GM21515 (cell line): Measurements from ENCODE around the gene FILIP1L.

ENCODE experiments used
- ATAC-seq: cut with Tn5 transposase; IDR thresholded peaks from one replicate; pipeline ENCODE4 v1.9.1; 2021; ENCODE audit not compliant: unreplicated experiment

The FILIP1L gene

GRCh38 chr3:100125161-100125938 lies 11.0 kb upstream of the FILIP1L start:
- no peak for ATAC-seq

DNA sequence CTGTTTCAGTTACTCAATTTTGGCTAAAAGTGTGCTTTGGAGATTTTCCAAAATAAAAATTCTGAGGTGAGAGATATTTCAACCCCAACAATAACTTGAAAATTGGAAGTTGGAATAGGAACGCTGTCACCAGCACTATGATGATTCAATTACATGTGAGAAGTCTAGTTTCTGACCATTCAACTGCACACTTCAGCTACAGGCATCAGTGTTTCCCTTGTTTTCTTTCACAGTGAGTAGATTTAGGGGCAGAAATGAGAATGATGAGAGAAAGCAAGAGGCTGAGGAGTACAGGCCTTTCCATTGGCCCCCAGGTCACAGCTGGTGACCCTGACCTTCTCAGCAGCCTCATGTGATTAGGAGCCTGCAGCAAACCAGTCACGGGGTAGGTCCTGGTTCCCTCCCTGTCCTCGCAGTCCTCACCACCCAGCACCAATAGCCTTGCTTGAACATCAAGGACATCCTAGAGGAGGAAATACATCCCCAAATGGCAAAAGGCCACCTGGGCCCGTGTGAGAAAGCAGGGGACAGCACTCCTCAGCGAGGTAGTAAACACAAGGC lies 10.0 kb upstream of the FILIP1L start:
- ATAC-seq: no peak

DNA sequence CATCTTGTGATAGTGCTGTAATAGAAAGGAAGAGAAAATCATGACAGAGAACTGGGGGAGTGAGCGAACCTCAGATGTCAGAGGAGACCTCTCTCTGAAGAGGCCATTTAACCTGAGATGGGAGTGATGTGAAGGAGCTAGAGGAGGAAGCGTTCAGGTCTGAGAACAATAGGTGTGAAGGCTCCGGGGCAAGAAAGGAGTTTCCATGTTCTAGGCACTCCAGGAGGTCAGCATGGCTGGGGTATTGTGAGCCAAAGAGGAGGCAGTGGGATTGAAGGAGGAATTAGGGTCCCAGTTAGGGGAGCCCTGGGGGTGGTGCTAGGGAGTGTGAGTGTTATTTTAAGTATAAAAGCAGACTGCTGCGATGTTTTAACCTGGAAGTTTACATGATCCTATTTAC lies 8.8 kb upstream of the FILIP1L start:
- ATAC-seq: no peak

DNA sequence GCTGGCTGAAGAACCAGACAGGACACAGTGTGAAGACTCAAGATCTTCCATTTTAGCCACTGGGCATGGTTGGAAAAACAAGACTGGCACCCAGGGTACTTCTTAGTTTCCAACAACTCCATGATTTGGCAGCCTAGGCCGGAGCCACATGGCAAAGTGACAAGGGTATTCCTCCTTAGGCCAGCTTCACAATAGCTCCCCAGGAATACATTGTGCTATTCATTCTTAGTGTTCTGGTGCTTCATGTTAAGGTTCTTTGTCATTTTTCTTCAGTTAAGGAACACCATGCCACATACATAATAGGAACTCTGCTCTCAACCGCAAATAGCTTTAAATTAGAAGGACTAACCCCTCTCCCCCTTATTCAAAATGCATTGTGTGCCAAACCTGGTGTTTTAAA lies 8.0 kb upstream of the FILIP1L start:
- ATAC-seq: no peak

DNA sequence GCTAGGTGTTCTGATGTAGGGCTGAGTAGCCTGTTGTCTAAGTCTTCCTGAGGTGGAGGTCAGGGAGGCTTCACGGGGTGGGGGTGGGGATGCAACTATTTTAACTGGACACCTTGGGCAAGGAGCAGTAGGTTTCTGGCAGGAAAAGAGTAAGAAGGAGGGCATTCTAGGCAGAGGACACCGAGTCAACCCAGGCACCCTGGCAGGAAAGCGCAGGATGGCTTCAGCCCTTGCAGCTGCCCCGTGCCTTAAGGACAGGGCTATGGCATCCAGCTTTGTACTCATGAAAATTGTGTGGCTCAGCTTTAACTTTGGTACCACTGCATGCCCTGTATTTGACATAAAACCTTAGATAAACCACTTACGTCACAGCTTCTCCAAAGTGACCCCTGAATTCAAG lies 6.4 kb upstream of the FILIP1L start:
- ATAC-seq: no peak

DNA sequence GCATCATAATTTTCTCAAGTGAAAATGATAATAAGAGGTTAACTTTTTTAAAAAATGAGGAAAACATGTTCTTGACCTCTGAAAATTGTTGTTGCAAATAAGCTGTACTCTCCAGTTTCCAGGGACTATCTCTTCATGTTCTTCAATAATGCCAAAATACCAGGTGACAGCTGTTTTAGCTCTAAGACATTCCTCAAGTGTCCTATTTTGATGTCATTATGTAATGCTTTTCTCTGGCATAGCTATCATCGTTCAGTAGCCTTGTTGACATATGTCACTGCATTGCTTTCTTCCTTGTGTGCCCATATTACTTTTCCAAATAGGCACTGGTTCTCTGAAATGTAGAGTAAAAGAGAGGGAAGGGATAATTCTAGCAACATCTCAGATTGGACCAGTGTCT lies 5.7 kb upstream of the FILIP1L start:
- no peak for ATAC-seq

DNA sequence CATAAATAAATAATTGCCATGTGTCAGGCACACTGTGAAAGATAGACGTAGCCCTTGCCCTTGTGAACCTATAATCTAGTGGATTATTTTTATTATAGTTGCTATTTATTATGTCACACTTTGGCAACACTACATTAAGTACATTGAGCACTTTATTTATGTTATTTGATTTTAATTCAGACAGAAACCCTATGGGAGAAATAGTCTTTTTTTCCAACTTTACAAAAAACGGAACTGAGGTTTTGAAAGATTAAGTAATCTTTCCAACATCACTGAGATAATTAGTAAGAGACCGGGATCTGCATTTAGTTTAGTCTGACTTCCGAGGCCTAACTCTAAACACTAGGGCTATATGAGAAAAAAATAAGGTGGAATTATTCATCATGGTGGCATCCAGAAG lies 2.8 kb upstream of the FILIP1L start:
- no peak for ATAC-seq

DNA sequence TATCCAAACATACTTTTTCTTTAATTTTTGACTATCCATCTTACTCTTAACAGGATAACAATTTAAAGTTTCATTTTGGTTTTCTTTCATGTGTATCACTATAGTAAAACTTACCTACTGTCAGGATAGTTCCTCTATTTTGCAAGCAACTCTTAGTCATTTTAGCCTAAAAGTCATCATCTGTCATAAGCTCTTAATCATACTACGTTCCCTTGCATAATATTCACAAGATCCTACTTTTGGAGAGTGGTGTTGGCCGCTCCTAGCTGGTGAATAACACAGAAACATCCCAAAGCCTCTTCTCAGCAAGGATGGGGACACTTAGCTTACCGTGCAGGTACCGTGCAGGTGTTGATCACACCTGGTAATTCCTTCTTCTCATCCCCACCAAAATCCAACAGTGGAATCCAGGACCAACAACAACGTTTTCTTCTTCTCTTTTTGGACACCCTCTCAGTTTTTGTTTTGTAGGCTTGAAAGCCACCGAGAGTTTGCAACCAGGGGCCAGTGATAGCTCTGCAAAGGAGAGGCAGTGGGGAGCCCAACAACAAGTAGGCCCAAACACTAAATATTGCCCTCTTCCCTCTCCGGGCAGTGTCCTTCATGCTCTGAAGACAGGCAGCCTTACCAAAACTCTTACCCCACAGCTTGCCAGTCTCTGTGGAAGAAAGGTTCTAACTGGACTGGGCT lies 433 bp downstream of the FILIP1L start:
- no peak for ATAC-seq

DNA sequence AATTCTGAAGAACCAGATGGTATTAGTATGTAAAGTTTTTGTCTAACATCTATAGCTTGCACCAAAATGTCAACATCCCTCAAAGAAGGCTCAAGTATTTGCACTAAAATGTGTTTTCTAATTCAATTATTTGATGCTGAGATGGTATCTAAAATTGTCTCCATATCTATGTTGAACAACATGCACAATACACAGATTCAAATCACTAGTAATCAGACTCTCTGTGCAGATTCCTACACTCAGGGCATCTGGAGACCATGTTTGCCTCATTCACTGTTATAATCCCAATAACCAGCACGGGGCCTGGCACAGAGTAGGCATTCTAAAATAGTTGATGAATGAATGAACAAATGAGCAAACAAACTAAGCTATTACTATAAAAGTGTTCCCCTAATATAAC lies 2.6 kb downstream of the FILIP1L start:
- no peak for ATAC-seq

DNA sequence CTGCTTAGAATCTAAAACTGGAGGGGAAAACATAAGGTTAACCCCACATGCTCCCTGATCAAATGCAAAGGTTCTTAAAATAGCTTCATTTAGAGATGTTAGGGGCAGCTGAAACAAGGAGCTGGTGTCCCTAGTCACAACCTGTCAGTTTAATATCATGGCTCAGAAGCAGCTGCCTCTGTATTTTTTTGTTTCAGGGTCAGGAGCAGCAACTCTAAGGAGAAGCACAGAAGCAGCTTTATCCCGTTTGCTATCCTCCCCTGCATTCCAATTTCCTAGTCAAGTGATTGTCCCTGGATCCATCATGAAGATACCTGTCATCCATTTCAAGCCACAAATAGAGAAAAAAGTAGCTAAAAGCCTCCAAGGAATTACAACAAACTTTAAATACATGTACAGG lies 4.1 kb downstream of the FILIP1L start:
- ATAC-seq: no peak

DNA sequence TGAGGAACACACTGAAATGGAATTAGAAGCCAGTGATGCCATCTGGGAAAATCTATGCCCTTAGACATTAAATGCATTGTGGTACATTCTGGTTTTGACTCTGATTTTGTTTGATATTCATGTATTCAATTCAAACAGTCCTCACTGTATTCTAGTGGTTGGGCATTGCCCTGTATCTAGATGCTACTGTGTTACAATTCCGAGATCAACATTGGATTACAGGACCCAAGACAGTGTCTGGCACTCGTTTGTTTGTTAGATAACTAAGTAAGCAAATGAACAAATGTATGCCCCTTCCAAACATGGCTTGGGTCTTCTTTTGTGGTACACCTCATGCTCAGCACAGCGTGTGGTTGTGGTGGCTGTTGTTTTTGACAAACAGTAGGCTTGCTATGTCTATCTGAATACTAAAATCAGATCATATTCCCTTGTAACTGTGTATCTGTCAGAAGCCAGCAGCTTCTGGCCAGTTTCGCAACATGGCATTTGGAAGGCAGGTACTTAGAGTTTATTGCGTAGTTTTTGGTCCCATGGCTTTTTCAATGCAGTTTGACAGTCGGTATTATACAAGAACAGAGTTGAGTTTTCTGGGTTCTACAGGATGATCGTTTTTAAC lies 5.7 kb downstream of the FILIP1L start:
- ATAC-seq: no peak

- ATAC-seq: no peak
Observed at GRCh38 chr3:100107221-100107814, 7.0 kb downstream of the FILIP1L start.

DNA sequence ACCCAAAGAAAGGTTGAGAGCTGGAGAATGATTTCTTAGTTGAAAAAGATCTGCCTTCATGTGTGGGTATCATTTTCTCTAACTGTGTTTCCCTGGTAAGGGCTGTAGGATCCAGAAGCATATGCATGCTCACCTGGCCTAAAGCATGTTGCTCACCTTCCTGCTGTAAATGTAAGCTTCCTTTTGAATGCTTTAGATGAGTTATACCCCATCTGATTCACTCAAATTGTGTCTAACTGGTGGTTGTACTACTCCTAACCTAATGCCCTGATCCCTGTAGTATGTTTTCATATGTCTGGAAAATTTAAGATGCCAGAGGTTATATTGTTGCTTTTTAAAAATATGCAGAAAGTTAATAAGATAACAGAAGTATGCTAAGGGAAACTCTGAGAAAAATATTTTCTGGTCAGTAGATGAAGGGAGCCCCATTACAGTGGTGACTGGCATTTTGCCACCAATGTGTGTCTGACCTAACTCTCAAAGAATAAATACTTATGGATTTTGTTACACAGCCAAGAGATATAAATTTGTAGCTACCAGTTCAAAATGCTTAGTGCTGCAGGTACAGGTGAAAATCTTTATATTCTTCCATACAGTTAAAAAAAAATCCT lies 7.7 kb downstream of the FILIP1L start:
- ATAC-seq: no peak

DNA sequence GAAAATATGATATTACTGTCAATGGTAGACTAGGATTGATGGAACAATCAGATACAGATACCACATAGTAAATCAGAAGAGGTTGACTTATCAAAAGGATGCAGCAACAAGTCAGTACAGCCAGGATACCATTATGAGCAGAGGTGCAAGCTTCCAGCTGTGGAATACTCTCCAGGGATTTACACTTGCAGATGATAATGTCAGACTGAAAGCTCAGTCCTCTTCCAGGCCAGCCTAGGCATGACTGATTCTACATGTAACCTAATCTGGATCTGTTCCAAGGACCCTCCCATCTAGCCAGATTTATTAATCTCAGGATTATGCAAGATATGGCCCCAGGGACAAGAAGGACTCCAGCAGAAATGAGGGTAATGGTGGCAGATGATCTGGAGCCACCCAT lies 8.2 kb downstream of the FILIP1L start:
- no peak for ATAC-seq

DNA sequence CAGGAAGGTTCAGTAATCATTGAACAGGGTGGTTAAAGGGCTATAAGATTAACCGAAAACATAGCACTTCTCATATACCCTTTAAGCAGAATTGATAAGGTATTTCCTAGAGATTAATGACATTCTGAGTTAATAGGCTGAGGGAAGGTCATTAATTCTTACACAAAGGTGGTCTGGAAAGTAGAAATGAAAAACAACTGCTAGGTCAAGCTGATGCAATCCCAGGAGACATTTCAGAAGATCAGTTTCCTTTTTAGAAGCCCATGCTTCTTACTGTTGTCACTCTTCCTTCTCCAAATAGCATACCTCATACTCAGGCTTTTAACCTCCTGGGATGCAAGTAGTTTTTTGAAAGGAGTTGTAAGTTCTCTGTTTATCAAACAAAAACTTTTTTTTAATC lies 8.8 kb downstream of the FILIP1L start:
- ATAC-seq: peak; percentile 40

DNA sequence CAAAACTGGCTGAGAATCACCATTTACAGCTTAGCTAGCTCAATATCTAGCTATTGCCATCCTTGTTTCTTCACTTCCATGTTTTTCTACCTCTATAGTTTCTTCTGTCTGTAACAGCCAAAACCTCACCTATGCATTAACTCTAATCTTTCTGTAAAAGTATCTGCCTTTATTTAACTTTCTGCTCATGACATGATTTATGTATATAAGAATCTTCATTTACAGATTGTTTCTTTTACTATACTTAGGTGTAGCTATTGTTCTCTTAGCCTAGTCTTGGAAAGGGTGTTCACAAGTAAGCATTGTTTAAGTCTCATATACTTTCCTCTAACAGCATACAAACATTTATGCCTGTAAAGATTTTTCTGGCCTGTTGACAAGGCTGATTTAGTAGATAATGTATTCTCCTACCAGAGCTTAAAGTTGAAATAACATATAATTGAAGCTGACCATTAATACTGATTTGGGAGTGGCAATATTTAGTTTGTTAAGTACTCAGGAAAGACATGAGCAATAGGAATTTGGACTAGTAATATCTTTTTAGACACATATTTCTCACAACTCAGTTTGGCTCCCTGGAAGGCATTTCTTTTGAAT lies 9.4 kb downstream of the FILIP1L start:
- no peak for ATAC-seq

GRCh38 chr3:100104442-100104798 lies 9.9 kb downstream of the FILIP1L start:
- ATAC-seq: peak; percentile 38

DNA sequence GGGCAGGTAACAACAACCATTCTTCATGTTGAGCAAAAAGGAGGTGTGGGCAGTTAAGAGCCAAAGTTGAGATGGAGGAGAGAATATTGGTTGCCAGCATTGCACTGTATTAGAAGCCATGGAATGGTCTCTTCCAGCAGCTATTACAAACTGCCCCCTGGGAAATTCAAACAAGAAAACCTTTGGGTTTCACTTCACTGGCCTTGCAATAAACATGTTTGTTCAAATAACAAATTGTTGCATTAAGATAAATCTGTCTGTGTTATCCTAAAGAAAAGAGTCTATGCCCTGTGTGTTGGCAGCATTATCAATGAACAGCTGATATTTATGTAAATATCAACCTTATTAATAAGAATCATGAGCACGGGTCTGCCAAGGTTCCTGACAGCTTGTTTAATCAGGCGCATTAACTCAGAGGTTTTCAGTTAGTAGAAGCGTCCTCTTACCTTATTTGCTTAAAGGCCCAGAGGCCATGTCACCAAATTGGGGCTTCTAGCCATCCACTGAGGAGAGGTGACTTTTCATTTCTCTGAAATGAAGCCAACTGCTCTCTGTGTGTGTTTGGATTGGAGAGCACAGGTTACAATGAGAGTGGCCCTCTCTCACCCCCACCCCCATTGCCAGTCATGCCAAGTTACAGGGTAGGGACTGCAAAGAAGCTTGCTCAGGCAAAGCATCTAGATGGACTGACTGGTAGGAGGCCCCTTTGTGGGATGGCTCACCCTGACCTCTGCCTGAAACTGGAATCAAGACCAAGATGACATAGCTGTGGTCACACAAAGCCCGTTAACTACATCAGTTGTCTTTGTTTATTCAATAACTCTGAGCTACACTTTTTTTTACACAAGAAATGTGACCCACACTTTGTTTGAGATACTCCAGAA lies 10.5 kb downstream of the FILIP1L start:
- peak; percentile 75 for ATAC-seq

DNA sequence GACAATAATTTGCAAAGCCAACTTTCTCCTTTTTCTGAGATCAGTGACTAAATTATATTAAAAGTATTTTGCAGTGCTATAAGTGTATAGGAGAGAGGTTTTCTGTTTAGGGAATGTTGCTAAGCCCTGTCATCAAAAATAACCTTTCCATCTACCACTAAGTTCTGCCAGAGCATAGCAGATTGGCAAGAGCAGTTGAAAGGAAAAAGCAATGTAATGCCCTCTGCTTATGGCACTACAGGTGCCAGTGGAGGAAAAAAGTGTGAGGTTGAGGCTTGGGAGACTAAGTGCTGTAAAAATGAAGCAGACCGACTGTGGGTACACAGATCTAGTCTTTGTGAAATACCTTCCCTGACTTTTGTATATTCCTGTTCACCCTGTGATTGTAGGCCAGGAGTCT lies 11.5 kb downstream of the FILIP1L start:
- no peak for ATAC-seq

DNA sequence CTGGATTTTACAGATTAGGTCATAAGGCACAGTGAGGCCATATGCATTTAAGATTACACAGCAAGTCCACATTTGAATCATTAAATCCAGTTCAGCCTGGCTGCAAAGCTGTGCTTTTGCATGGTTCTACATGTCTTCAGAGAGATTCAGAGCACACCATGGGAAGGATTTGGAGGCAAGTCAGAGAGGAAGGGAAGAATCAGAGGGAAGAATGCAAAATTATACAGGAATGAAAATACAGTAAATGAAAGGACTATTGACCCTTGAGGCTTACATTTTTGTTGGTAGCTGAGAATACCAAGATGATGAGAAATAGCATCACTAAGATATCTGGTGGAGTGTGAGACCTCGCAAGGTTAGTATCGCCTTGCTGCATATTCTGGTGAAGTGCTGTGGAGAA lies 13.9 kb downstream of the FILIP1L start:
- ATAC-seq: no peak
